HEK293 (cell line): ENCODE results near the gene KIF2C.

ENCODE experiments used
- ZNF169 ChIP-seq: fragments of 450-650 bp; formaldehyde crosslinking; IDR thresholded peaks from 2 replicates; pipeline ENCODE4 v1.5.1; 2016; ENCODE audit warnings: missing biosample characterization, missing genetic modification characterization
- ZNF311 ChIP-seq: fragments of 450-650 bp; formaldehyde crosslinking; IDR thresholded peaks from 2 replicates; pipeline ENCODE4 v1.5.1; 2017; ENCODE audit warnings: missing biosample characterization, missing genetic modification characterization, borderline replicate concordance
- ZNF600 ChIP-seq: fragments of 450-650 bp; formaldehyde crosslinking; IDR thresholded peaks from 2 replicates; pipeline ENCODE4 v1.5.1; 2016; ENCODE audit warnings: missing biosample characterization, missing genetic modification characterization
- ZNF660 ChIP-seq: fragments of 450-650 bp; IDR thresholded peaks from 2 replicates; pipeline ENCODE4 v1.5.1; 2018; ENCODE audit warnings: missing biosample characterization, mild to moderate bottlenecking, missing genetic modification characterization
- ZSCAN30 ChIP-seq: fragments of 450-650 bp; IDR thresholded peaks from 2 replicates; pipeline ENCODE4 v1.5.1; 2018; ENCODE audit warnings: missing biosample characterization, mild to moderate bottlenecking, missing genetic modification characterization, moderate library complexity
- TF ChIP-seq, protein P1 (sequence below): fragments of 450-650 bp; formaldehyde crosslinking; IDR thresholded peaks from 2 replicates; pipeline ENCODE4 v1.5.1; 2016; ENCODE audit warnings: missing biosample characterization, missing genetic modification characterization
- TF ChIP-seq, protein P2 (sequence below): fragments of 450-650 bp; formaldehyde crosslinking; IDR thresholded peaks from 2 replicates; pipeline ENCODE4 v1.5.1; 2016; ENCODE audit warnings: missing biosample characterization, missing genetic modification characterization

DNA sequence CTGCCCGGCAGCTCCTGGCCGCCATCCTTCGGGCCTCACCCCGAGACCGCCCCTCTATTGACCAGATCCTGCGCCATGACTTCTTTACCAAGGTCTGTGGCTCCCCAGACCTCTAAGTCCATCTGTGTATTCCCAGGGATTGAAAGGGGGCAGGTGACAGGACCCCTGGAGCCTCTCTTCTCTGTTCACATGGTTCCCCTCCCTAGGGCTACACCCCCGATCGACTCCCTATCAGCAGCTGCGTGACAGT is 63.4 kb downstream of the KIF2C start:
- TF ChIP-seq ZNF311 (no peak), ZSCAN30 (no peak), ZNF169 (tag by site-specific recombination) (no peak), ZNF600 (tag by site-specific recombination) (no peak), ZNF660 (no peak)
- TF ChIP-seq, protein P1, sequence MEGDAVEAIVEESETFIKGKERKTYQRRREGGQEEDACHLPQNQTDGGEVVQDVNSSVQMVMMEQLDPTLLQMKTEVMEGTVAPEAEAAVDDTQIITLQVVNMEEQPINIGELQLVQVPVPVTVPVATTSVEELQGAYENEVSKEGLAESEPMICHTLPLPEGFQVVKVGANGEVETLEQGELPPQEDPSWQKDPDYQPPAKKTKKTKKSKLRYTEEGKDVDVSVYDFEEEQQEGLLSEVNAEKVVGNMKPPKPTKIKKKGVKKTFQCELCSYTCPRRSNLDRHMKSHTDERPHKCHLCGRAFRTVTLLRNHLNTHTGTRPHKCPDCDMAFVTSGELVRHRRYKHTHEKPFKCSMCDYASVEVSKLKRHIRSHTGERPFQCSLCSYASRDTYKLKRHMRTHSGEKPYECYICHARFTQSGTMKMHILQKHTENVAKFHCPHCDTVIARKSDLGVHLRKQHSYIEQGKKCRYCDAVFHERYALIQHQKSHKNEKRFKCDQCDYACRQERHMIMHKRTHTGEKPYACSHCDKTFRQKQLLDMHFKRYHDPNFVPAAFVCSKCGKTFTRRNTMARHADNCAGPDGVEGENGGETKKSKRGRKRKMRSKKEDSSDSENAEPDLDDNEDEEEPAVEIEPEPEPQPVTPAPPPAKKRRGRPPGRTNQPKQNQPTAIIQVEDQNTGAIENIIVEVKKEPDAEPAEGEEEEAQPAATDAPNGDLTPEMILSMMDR (tag by site-specific recombination): no peak
- TF ChIP-seq, protein P2, sequence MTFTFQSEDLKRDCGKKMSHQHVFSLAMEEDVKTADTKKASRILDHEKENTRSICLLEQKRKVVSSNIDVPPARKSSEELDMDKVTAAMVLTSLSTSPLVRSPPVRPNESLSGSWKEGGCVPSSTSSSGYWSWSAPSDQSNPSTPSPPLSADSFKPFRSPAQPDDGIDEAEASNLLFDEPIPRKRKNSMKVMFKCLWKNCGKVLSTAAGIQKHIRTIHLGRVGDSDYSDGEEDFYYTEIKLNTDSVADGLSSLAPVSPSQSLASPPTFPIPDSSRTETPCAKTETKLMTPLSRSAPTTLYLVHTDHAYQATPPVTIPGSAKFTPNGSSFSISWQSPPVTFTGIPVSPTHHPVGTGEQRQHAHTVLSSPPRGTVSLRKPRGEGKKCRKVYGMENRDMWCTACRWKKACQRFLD: no peak
